Naive thymus-derived CD4-positive, alpha-beta T cell (primary cell): Measurements from ENCODE around the gene SLC25A14. TPM values are rescaled to one million over a fixed set of nuclear protein-coding genes. Genes with fewer than 3 reads are reported as not detected.
"Not testable (repeated sequence)": the region's sequence is repeated elsewhere in the genome, so short reads cannot be mapped to it uniquely, and the experiment has no call there.

Source experiments
- ATAC-seq: fragments of 150-1000 bp; cut with Tn5 transposase; 2 replicates; pipeline ENCODE4 v1.10.0; 2021; ENCODE audit warnings: mild to moderate bottlenecking, moderate library complexity
- CTCF ChIA-PET: fragments of 350-600 bp; sonication (Branson Sonifier 250); formaldehyde crosslinking; loops from one replicate; lab custom pipeline; 2021; ENCODE audit warnings: antibody characterized with exemption; lab: Charles Lee
- POLR2A ChIA-PET: fragments of 350-600 bp; sonication (Branson Sonifier 250); formaldehyde crosslinking; loops from one replicate; lab custom pipeline; 2021; ENCODE audit warnings: antibody characterized with exemption, inconsistent platforms; lab: Charles Lee
- DNase-seq, 9 donors: peaks; one replicate each; pipeline versions ENCODE4 v3.0.0 to v3.0.0-alpha.2; 2020 to 2022; ENCODE audit warnings: mixed read lengths in 1 of 9
- H3K27ac ChIP-seq: one replicate; pipeline ENCODE4 v1.7.0; 2013; ENCODE audit warnings: mild to moderate bottlenecking, low read depth, low read length, moderate library complexity
- H3K27me3 ChIP-seq, 2 donors: one replicate each; pipeline ENCODE4 v1.7.0; 2013; ENCODE audit warnings: low read length in 2 of 2, mild to moderate bottlenecking in 2 of 2, moderate library complexity in 2 of 2; ENCODE audit not compliant: control insufficient read depth in 2 of 2, insufficient read depth in 2 of 2
- H3K36me3 ChIP-seq, 3 experiments: 1 replicate in 2 of 3; 2 replicates in 1 of 3; pipeline ENCODE4 v1.7.0; 2013; ENCODE audit warnings: low read length in 3 of 3, mild to moderate bottlenecking in 3 of 3, moderate library complexity in 1 of 3; ENCODE audit not compliant: insufficient read depth in 3 of 3, control insufficient read depth in 2 of 3
- H3K4me1 ChIP-seq, 2 donors: one replicate each; pipeline ENCODE4 v1.7.0; 2013; ENCODE audit warnings: low read length in 2 of 2, mild to moderate bottlenecking in 2 of 2, moderate library complexity in 1 of 2; ENCODE audit not compliant: control insufficient read depth in 2 of 2, insufficient read depth in 2 of 2
- H3K4me3 ChIP-seq: 2 replicates; pipeline ENCODE4 v1.7.0; 2013; ENCODE audit warnings: mild to moderate bottlenecking, low read length
- H3K9me3 ChIP-seq, 3 experiments: 1 replicate in 2 of 3; 2 replicates in 1 of 3; pipeline ENCODE4 v1.7.0; 2013; ENCODE audit warnings: low read length in 3 of 3; ENCODE audit not compliant: control insufficient read depth in 2 of 3
- H3K27ac Mint-ChIP-seq, 9 donors: one replicate each; pipeline ENCODE4 v1.8.0; 2020 to 2022; ENCODE audit warnings: mixed read lengths in 9 of 9, mild to moderate bottlenecking in 8 of 9, moderate library complexity in 5 of 9, inconsistent platforms in 2 of 9
- H3K27me3 Mint-ChIP-seq, 5 donors: one replicate each; pipeline ENCODE4 v1.8.0; 2021 to 2022; ENCODE audit warnings: mixed read lengths in 5 of 5, mild to moderate bottlenecking in 1 of 5
- H3K36me3 Mint-ChIP-seq, 5 donors: one replicate each; pipeline ENCODE4 v1.8.0; 2020 to 2022; ENCODE audit warnings: mixed read lengths in 5 of 5, mild to moderate bottlenecking in 3 of 5, inconsistent platforms in 1 of 5
- H3K4me1 Mint-ChIP-seq, 7 donors: one replicate each; pipeline ENCODE4 v1.8.0; 2020 to 2022; ENCODE audit warnings: mixed read lengths in 7 of 7, mild to moderate bottlenecking in 3 of 7, inconsistent platforms in 1 of 7
- H3K4me3 Mint-ChIP-seq, 10 donors: one replicate each; pipeline ENCODE4 v1.8.0; 2020 to 2022; ENCODE audit warnings: mild to moderate bottlenecking in 10 of 10, mixed read lengths in 10 of 10, moderate library complexity in 6 of 10, inconsistent platforms in 2 of 10
- H3K9me3 Mint-ChIP-seq, 11 donors: one replicate each; pipeline ENCODE4 v1.8.0; 2020 to 2022; ENCODE audit warnings: mixed read lengths in 11 of 11, mild to moderate bottlenecking in 4 of 11, inconsistent platforms in 1 of 11, moderate library complexity in 1 of 11
- intact Hi-C, 2 donors: fragments of 100-400 bp; cut with micrococcal nuclease; formaldehyde crosslinking; loops; one replicate each; pipeline ENCODE4 v1.15.1; 2023
- polyA plus RNA-seq, 2 donors: library from polyadenylated mRNA; unstranded; fragments of 300-500 nt; fragmentation: Illumina TruSeq; gene quantifications; one replicate each; pipeline ENCODE4 v1.2.3, GENCODE V29; 2021
- total RNA-seq, 6 experiments: library from RNA in 5 of 6; stranded (reverse) in 5 of 6; gene quantifications; 1 replicate in 5 of 6; 2 replicates in 1 of 6; pipeline ENCODE4 v1.2.3 and lab custom pipeline; 2021 to 2026

The SLC25A14 gene
- total and polyA plus RNA-seq, 7 experiments from 2014 or later = 5.5 to 14.3 (median 13.2) TPM

GRCh38 chrX:130351567-130351966 lies 11.8 kb downstream of the SLC25A14 start:
- Mint-ChIP-seq H3K4me3 (no peak overlapping the region), H3K27ac (no peak overlapping the region), H3K9me3 (peaks cover 0 to 3% (median 0%) of the 10 kb centered on the region in 11 donors), H3K4me1 (peaks cover 0 to 1% (median 0%) of the 10 kb centered on the region in 7 donors), H3K36me3 (peaks cover 0 to 23% (median 11%) of the 10 kb centered on the region in 5 donors), H3K27me3 (no peaks in the 10 kb centered on the region)
- ChIA-PET POLR2A (no interaction called here), CTCF (no interaction called here)
- ATAC-seq (no peak), DNase-seq (no peak)
- no peak overlapping the region for H3K4me3 ChIP-seq
- H3K27me3 ChIP-seq = no peaks in the 10 kb centered on the region
- H3K27ac ChIP-seq = no peak overlapping the region
- no peaks in the 10 kb centered on the region for H3K9me3 ChIP-seq
- no peaks in the 10 kb centered on the region for H3K4me1 ChIP-seq
- intact Hi-C loops = no loop called here
- H3K36me3 ChIP-seq = no peaks in the 10 kb centered on the region

GRCh38 chrX:130352050-130352449 lies 12.3 kb downstream of the SLC25A14 start:
- CTCF ChIA-PET, H3K9me3 ChIP-seq, H3K4me1 Mint-ChIP-seq, DNase-seq, H3K27ac Mint-ChIP-seq, H3K27me3 Mint-ChIP-seq, POLR2A ChIA-PET, H3K27me3 ChIP-seq, H3K4me3 ChIP-seq, ATAC-seq, H3K4me3 Mint-ChIP-seq, H3K27ac ChIP-seq, H3K4me1 ChIP-seq, H3K36me3 ChIP-seq, intact Hi-C loops, H3K9me3 Mint-ChIP-seq: not testable (repeated sequence)
- H3K36me3 Mint-ChIP-seq = peaks cover 0 to 23% (median 13%) of the 10 kb centered on the region in 5 donors

- H3K27me3 Mint-ChIP-seq = no peaks in the 10 kb centered on the region
- no peaks in the 10 kb centered on the region for H3K9me3 Mint-ChIP-seq
- peaks cover 0 to 6% (median 0%) of the 10 kb centered on the region in 5 donors for H3K36me3 Mint-ChIP-seq
- ATAC-seq = no peak
- H3K27me3 ChIP-seq = no peaks in the 10 kb centered on the region
- no peak overlapping the region for H3K27ac Mint-ChIP-seq
- CTCF ChIA-PET = no interaction called here
- no peaks in the 10 kb centered on the region for H3K4me1 ChIP-seq
- intact Hi-C loops = no loop called here
- H3K4me3 Mint-ChIP-seq = no peak overlapping the region
- H3K4me3 ChIP-seq = no peak overlapping the region
- no peaks in the 10 kb centered on the region for H3K36me3 ChIP-seq
- no peak for DNase-seq
- H3K9me3 ChIP-seq = no peaks in the 10 kb centered on the region
- no peak overlapping the region for H3K27ac ChIP-seq
- POLR2A ChIA-PET = no interaction called here
- no peaks in the 10 kb centered on the region for H3K4me1 Mint-ChIP-seq
These were observed 36.4 kb downstream of the SLC25A14 start for GRCh38 chrX:130376077-130376476.

GRCh38 chrX:130378024-130378669 lies 38.4 kb downstream of the SLC25A14 start:
- POLR2A ChIA-PET = no interaction called here
- no peaks in the 10 kb centered on the region for H3K27me3 ChIP-seq
- H3K9me3 ChIP-seq = no peaks in the 10 kb centered on the region
- no peak overlapping the region for H3K4me3 Mint-ChIP-seq
- intact Hi-C loops = no loop called here
- H3K36me3 ChIP-seq = no peaks in the 10 kb centered on the region
- H3K4me1 Mint-ChIP-seq = no peaks in the 10 kb centered on the region
- no peak overlapping the region for H3K27ac Mint-ChIP-seq
- no peaks in the 10 kb centered on the region for H3K4me1 ChIP-seq
- no peaks in the 10 kb centered on the region for H3K36me3 Mint-ChIP-seq
- ATAC-seq (no peak), DNase-seq (no peak)
- H3K9me3 Mint-ChIP-seq = no peaks in the 10 kb centered on the region
- CTCF ChIA-PET = no interaction called here
- no peak overlapping the region for H3K4me3 ChIP-seq
- H3K27me3 Mint-ChIP-seq = peaks cover 0 to 6% (median 0%) of the 10 kb centered on the region in 5 donors
- no peak overlapping the region for H3K27ac ChIP-seq

GRCh38 chrX:130385520-130385919 lies 45.8 kb downstream of the SLC25A14 start, which contains the start of gene GPR119:
GPR119 (minus strand) TSS chrX:130385674; CDS start chrX:130385447, 227 bp downstream.
- H3K9me3 Mint-ChIP-seq = peaks cover 0 to 2% (median 0%) of the 10 kb centered on the region in 11 donors
- H3K27me3 ChIP-seq = no peaks in the 10 kb centered on the region
- peaks cover 0 to 6% (median 0%) of the 10 kb centered on the region in 5 donors for H3K27me3 Mint-ChIP-seq
- POLR2A ChIA-PET = no interaction called here
- no peaks in the 10 kb centered on the region for H3K36me3 Mint-ChIP-seq
- H3K4me3 Mint-ChIP-seq = no peak within 1 kb of the TSS
- no peak within 1 kb of the TSS for H3K27ac ChIP-seq
- H3K9me3 ChIP-seq = no peaks in the 10 kb centered on the region
- no peaks in the 10 kb centered on the region for H3K4me1 Mint-ChIP-seq
- H3K4me1 ChIP-seq = no peaks in the 10 kb centered on the region
- H3K4me3 ChIP-seq = no peak within 1 kb of the TSS
- CTCF ChIA-PET = no interaction called here
- ATAC-seq (no peak), DNase-seq (no peak)
- no peak within 1 kb of the TSS for H3K27ac Mint-ChIP-seq
- intact Hi-C loops = no loop called here
- no peaks in the 10 kb centered on the region for H3K36me3 ChIP-seq

- H3K27me3 ChIP-seq = no peaks in the 10 kb centered on the region
- no peaks in the 10 kb centered on the region for H3K36me3 ChIP-seq
- peaks cover 0 to 2% (median 0%) of the 10 kb centered on the region in 11 donors for H3K9me3 Mint-ChIP-seq
- H3K27ac ChIP-seq = no peak overlapping the region
- intact Hi-C loops = no loop called here
- H3K9me3 ChIP-seq = no peaks in the 10 kb centered on the region
- no peak for DNase-seq
- H3K36me3 Mint-ChIP-seq = no peaks in the 10 kb centered on the region
- no peaks in the 10 kb centered on the region for H3K4me1 ChIP-seq
- no peaks in the 10 kb centered on the region for H3K4me1 Mint-ChIP-seq
- no peak overlapping the region for H3K4me3 Mint-ChIP-seq
- H3K27me3 Mint-ChIP-seq = peaks cover 0 to 6% (median 0%) of the 10 kb centered on the region in 5 donors
- H3K27ac Mint-ChIP-seq = no peak overlapping the region
- ATAC-seq = no peak
- no peak overlapping the region for H3K4me3 ChIP-seq
- POLR2A ChIA-PET = interaction anchor here (0.6 kb wide), 1 partner anchor 194 kb away, joined by 4 read pairs; no protein-coding TSS in a partner anchor
- CTCF ChIA-PET = no interaction called here
These were observed 46.7 kb downstream of the SLC25A14 start for GRCh38 chrX:130386408-130386808.

- ChIA-PET CTCF (no interaction called here), POLR2A (no interaction called here)
- intact Hi-C loops = no loop called here
- H3K36me3 Mint-ChIP-seq = no peaks in the 10 kb centered on the region
- H3K4me3 ChIP-seq = no peak overlapping the region
- ATAC-seq = no peak
- peaks cover 0 to 22% (median 8%) of the 10 kb centered on the region in 5 donors for H3K27me3 Mint-ChIP-seq
- H3K36me3 ChIP-seq = no peaks in the 10 kb centered on the region
- H3K27ac ChIP-seq = no peak overlapping the region
- DNase-seq = no peak
- no peaks in the 10 kb centered on the region for H3K9me3 ChIP-seq
- H3K27me3 ChIP-seq = no peaks in the 10 kb centered on the region
- no peaks in the 10 kb centered on the region for H3K4me1 ChIP-seq
- H3K4me1 Mint-ChIP-seq = no peaks in the 10 kb centered on the region
- no peak overlapping the region for H3K27ac Mint-ChIP-seq
- H3K4me3 Mint-ChIP-seq = no peak overlapping the region
- no peaks in the 10 kb centered on the region for H3K9me3 Mint-ChIP-seq
These were observed 53.8 kb downstream of the SLC25A14 start for GRCh38 chrX:130393451-130394074.
